Measurements from ENCODE around the gene DST. TPM values are rescaled to one million over a fixed set of nuclear protein-coding genes. Genes with fewer than 3 reads are reported as not detected.

Gene DST
- total and polyA plus RNA-seq, 11 donors: 107 to 607 (median 366) TPM

- Histone ChIP-seq H3K4me3 (peak overlapping the region; percentile 6 to 72 (median 61)), H3K36me3 (peaks cover 0 to 7% (median 6%) of the 10 kb centered on the region in 9 donors), H3K9me3 (no peaks in the 10 kb centered on the region), H3K4me1 (peaks cover 6 to 70% (median 62%) of the 10 kb centered on the region in 12 donors), H3K27ac (peak overlapping the region; percentile 80 to 92 (median 90)), H3K27me3 (no peaks in the 10 kb centered on the region)
- ATAC-seq: no peak
- 47 to 64% (median 49%) methylated on average over 11 of the region's 11 CpGs for WGBS, 4 donors
- no peak for TF ChIP-seq CTCF (IDR thresholded peaks at IDR 0.05)
- no peak for TF ChIP-seq POLR2A (IDR thresholded peaks at IDR 0.05)
- peak in 1 of 5 donors; percentile 13 for DNase-seq
- intact Hi-C loops (cut with DNase I): loop anchor here in 5 of 10 donors (5.0 to 10.0 kb wide), 6 partner anchors 34 to 176 kb away; no protein-coding TSS in a partner anchor
Measured at GRCh38 chr6:56541030-56541600, 101.6 kb downstream of the DST start.

- Histone ChIP-seq H3K27ac (peak overlapping the region; percentile 80 to 92 (median 90)), H3K27me3 (no peaks in the 10 kb centered on the region), H3K9me3 (no peaks in the 10 kb centered on the region), H3K4me1 (peaks cover 6 to 73% (median 63%) of the 10 kb centered on the region in 12 donors), H3K4me3 (peak overlapping the region in 11 of 12 donors; percentile 43 to 72 (median 62)), H3K36me3 (peaks cover 0 to 14% (median 13%) of the 10 kb centered on the region in 9 donors)
- 45 to 62% (median 53%) methylated on average over 9 of the region's 9 CpGs for WGBS, 4 donors
- intact Hi-C loops (cut with DNase I): loop anchor here in 5 of 10 donors (5.0 to 10.0 kb wide), 6 partner anchors 33 to 176 kb away; no protein-coding TSS in a partner anchor
- ATAC-seq: no peak
- no peak for DNase-seq
- peak in 1 of 12 donors; percentile 4 for TF ChIP-seq CTCF (IDR thresholded peaks at IDR 0.05)
- no peak for TF ChIP-seq POLR2A (IDR thresholded peaks at IDR 0.05)
Measured at GRCh38 chr6:56540232-56541029, 102.3 kb downstream of the DST start.

- H3K9me3 ChIP-seq: no peaks in the 10 kb centered on the region
- intact Hi-C loops (cut with DNase I): loop anchor here in 6 of 10 donors (5.0 to 10.0 kb wide), 8 partner anchors 32 to 175 kb away; no protein-coding TSS in a partner anchor
- H3K36me3 ChIP-seq: peaks cover 0 to 22% (median 20%) of the 10 kb centered on the region in 9 donors
- H3K4me3 ChIP-seq: peak overlapping the region in 9 of 12 donors; percentile 48 to 72 (median 64)
- DNase-seq (no peak), ATAC-seq (no peak)
- no peak for TF ChIP-seq POLR2A (IDR thresholded peaks at IDR 0.05)
- TF ChIP-seq CTCF (IDR thresholded peaks at IDR 0.05): no peak
- H3K4me1 ChIP-seq: peaks cover 6 to 73% (median 63%) of the 10 kb centered on the region in 12 donors
- H3K27ac ChIP-seq: peak overlapping the region in 11 of 12 donors; percentile 80 to 92 (median 90)
- no peaks in the 10 kb centered on the region for H3K27me3 ChIP-seq
Measured at GRCh38 chr6:56539527-56540105, 103.1 kb downstream of the DST start.

All from heart left ventricle (tissue), 16 donors.